ENCODE results near the gene SMO.
"Not testable (repeated sequence)": the region's sequence is repeated elsewhere in the genome, so short reads cannot be mapped to it uniquely, and the experiment has no call there.

SMO gene

DNA sequence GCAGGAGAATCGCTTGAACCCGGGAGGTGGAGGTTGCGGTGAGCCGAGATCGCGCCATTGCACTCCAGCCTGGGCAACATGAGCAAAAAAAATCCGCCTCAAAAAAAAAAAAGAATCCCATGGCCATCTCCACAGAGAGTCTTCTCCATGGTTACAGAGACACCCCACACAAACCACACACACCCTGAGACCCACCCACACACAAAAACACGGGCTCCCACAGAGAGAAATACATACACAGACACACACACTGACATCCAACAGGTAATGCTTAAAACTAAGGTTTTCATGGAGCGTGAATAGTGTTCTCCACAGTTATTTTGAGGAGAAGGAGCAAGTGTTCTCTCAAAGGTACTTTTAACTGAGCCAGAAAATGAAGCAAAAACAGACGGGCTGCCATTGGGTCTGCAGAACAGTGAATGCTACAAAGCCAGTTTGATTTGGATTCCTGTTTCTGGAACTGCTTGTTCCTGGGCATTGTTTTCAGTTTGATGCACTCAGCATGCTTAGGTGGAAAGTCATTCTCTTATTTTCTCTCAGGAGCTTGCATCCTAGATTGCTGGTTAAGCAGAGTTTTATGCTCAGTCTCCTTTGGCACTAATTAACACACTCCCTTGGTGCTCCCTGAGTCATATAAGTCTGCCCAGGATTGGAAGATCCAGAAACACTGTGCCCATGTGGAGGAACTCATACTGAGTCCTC is 51.8 kb downstream of the SMO start:
- DNase-seq, result no peak

DNA sequence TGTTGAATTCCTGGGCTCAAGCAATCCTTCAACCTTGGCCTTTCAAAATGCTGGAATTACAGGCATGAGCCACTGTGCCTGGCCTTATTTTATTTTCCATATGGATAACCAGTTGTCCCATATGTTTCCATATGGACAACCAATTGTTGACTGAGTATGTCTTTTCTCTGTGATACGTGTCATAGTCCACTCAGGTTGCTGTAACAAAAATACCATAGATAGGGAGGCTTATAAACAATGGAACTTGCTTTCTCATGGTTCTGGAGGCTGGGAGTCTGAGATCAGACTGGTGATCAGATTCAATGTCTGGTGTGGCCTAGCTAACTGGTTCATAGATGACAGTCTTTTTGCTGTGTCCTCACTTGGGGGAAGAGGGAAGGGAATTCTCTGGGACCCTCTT is 55.8 kb downstream of the SMO start:
- DNase-seq, result no peak

DNA sequence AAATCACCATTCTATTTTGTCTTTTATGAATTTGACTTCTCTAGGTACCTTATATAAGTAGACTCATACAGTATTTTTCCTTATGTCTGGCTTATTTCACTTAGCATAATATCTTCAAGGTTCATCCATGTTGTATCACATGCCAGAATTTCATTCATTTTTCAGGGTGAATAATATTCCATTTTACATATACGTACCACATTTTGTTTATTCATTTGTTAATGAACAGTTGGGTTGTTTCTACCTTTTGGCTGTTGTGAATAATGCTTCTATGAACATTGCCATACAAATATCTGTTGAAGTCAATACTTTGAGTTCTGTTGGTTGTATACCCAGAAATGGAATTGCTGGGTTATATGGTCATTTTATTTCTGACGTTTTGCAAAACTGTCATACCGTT is 57.1 kb downstream of the SMO start:
- no peak for DNase-seq

DNA sequence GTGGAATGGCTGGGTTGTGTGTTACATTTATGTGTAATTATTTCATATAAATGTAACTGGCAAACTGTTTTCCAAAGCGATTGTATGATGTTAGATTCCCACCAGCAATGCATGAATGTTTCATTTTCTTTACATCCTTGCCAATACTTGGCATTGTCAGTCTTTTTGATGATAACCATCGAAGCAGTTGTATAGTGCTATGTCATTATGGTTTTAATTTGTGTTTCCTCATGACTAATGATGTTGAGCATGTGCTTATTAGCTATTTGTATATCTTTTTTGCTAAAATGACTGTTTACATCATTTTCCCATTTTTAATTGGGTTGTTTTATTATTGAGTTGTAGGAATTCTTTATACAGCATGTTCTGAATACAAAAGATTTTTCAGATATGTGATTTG is 58.7 kb downstream of the SMO start:
- no peak for DNase-seq

GRCh38 chr7:129252128-129252527 is 63.7 kb downstream of the SMO start:
- DNase-seq, result no peak

GRCh38 chr7:129252603-129253002 is 64.2 kb downstream of the SMO start:
- not testable (repeated sequence) for DNase-seq

GRCh38 chr7:129255800-129256199 is 67.4 kb downstream of the SMO start:
- no peak for DNase-seq

- DNase-seq, result no peak
Measured at GRCh38 chr7:129256221-129256620, 67.8 kb downstream of the SMO start.

GRCh38 chr7:129257168-129257567 is 68.7 kb downstream of the SMO start:
- DNase-seq, result no peak

- DNase-seq, result no peak
Measured at GRCh38 chr7:129258649-129259389, 70.4 kb downstream of the SMO start.

DNA sequence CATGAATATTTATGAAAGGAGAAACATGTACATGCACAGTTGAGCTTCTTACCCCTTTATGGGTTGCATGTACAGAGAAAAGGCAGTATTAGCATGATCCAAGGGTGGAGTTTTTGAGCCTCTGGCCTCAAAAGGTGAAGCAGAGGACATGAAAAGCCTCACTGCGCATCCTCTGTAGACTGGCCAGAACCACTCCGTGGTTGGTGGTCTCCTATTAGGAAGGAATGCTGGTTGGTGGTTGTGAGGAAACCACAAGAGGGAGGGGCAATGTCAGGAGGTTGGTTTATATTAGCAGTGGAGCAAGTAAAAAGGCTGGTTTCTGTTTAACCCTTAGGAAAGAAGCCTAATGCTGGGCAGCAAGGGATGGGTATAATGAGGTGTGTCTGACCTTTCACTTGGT is 73.9 kb downstream of the SMO start:
- DNase-seq, result no peak

Data from cortex of kidney (tissue), 1 donor.